HEK293 (cell line): ENCODE measurements around the gene PLIN4.

Experiments
- CTCF ChIA-PET: fragments of 350-600 bp; formaldehyde crosslinking; extraction: SDS; loops from one replicate; lab custom pipeline; 2021; ENCODE audit warnings: antibody characterized with exemption; lab: Yijun Ruan, JAX
- POLR2A ChIA-PET: fragments of 300-600 bp; formaldehyde crosslinking; extraction: SDS; loops from one replicate; lab custom pipeline; 2020; ENCODE audit warnings: antibody characterized with exemption, inconsistent platforms; lab: Yijun Ruan, JAX
- H3K27ac ChIP-seq: fragments of 200-500 bp; sonication (Bioruptor generic); 2 replicates; pipeline ENCODE4 v1.5.1; 2014; ENCODE audit warnings: low read depth, low read length, control low read depth, inconsistent platforms; ENCODE audit errors: extremely low read depth
- H3K36me3 ChIP-seq, 2 experiments: fragments of 200-500 bp in 1 of 2; sonication (Bioruptor generic) in 1 of 2; 1 replicate in 1 of 2; 2 replicates in 1 of 2; pipeline ENCODE4 v1.5.1; 2014 to 2017; ENCODE audit warnings: inconsistent platforms in 2 of 2, low read length in 2 of 2; ENCODE audit not compliant: control insufficient read depth in 2 of 2, insufficient read depth in 1 of 2
- H3K4me1 ChIP-seq: fragments of 200-500 bp; sonication (Bioruptor generic); 2 replicates; pipeline ENCODE4 v1.5.1; 2014; ENCODE audit warnings: mild to moderate bottlenecking, low read length, inconsistent platforms; ENCODE audit not compliant: control insufficient read depth, insufficient read depth
- H3K4me3 ChIP-seq: 2 replicates; pipeline ENCODE4 v1.5.1; 2011; ENCODE audit warnings: low read depth, mild to moderate bottlenecking, control low read depth, low read length, moderate library complexity
- H3K9me3 ChIP-seq: fragments of 200-500 bp; sonication (Bioruptor generic); 2 replicates; pipeline ENCODE4 v1.5.1; 2014; ENCODE audit warnings: low read depth, low read length, inconsistent platforms; ENCODE audit not compliant: control insufficient read depth, insufficient read depth
- HOXA7 ChIP-seq: sonication (generic); formaldehyde crosslinking; IDR thresholded peaks from 2 replicates; pipeline ENCODE4 v1.8.1; 2022; ENCODE audit warnings: missing genetic modification reagents, borderline replicate concordance
- KLF9 ChIP-seq: fragments of 450-650 bp; formaldehyde crosslinking; IDR thresholded peaks from 2 replicates; pipeline ENCODE4 v1.5.1; 2016; ENCODE audit warnings: missing biosample characterization, missing genetic modification characterization, low read depth
- YY1 ChIP-seq: fragments of 450-650 bp; formaldehyde crosslinking; IDR thresholded peaks from 2 replicates; pipeline ENCODE4 v1.5.1; 2018; ENCODE audit warnings: missing biosample characterization, missing genetic modification characterization
- ZBTB7A ChIP-seq: fragments of 450-650 bp; formaldehyde crosslinking; IDR thresholded peaks from 2 replicates; pipeline ENCODE4 v1.5.1; 2016; ENCODE audit warnings: low read depth, missing biosample characterization, missing genetic modification characterization
- ZFHX2 ChIP-seq: fragments of 450-650 bp; formaldehyde crosslinking; conservative IDR thresholded peaks from 2 replicates; pipeline ENCODE4 v1.5.1; 2016; ENCODE audit warnings: missing biosample characterization, missing genetic modification characterization
- ZFP3 ChIP-seq: fragments of 450-650 bp; formaldehyde crosslinking; IDR thresholded peaks from 2 replicates; pipeline ENCODE4 v1.5.1; 2016; ENCODE audit warnings: low read depth, missing biosample characterization, missing genetic modification characterization
- ZNF121 ChIP-seq: fragments of 450-650 bp; formaldehyde crosslinking; IDR thresholded peaks from 2 replicates; pipeline ENCODE4 v1.5.1; 2016; ENCODE audit warnings: missing biosample characterization, missing genetic modification characterization
- ZNF132 ChIP-seq: fragments of 450-650 bp; formaldehyde crosslinking; IDR thresholded peaks from 2 replicates; pipeline ENCODE4 v1.5.1; 2017; ENCODE audit warnings: missing biosample characterization, missing genetic modification characterization, borderline replicate concordance
- ZNF16 ChIP-seq: fragments of 450-650 bp; formaldehyde crosslinking; IDR thresholded peaks from 2 replicates; pipeline ENCODE4 v1.5.1; 2016; ENCODE audit warnings: low read depth, missing biosample characterization, missing genetic modification characterization
- ZNF202 ChIP-seq: fragments of 450-650 bp; formaldehyde crosslinking; IDR thresholded peaks from 2 replicates; pipeline ENCODE4 v1.5.1; 2016; ENCODE audit warnings: missing biosample characterization, missing genetic modification characterization, borderline replicate concordance
- ZNF335 ChIP-seq: fragments of 450-650 bp; formaldehyde crosslinking; conservative IDR thresholded peaks from 2 replicates; pipeline ENCODE4 v1.5.1; 2016; ENCODE audit warnings: missing biosample characterization, missing genetic modification characterization
- ZNF423 ChIP-seq: fragments of 450-650 bp; formaldehyde crosslinking; IDR thresholded peaks from 2 replicates; pipeline ENCODE4 v1.5.1; 2016; ENCODE audit warnings: missing biosample characterization, missing genetic modification characterization
- ZNF473 ChIP-seq: fragments of 450-650 bp; formaldehyde crosslinking; IDR thresholded peaks from 2 replicates; pipeline ENCODE4 v1.5.1; 2017; ENCODE audit warnings: missing biosample characterization, missing genetic modification characterization
- ZNF548 ChIP-seq: fragments of 450-650 bp; formaldehyde crosslinking; IDR thresholded peaks from 2 replicates; pipeline ENCODE4 v1.5.1; 2016; ENCODE audit warnings: missing biosample characterization, missing genetic modification characterization
- ZNF549 ChIP-seq: fragments of 450-650 bp; IDR thresholded peaks from 2 replicates; pipeline ENCODE4 v1.5.1; 2018; ENCODE audit warnings: missing biosample characterization, missing genetic modification characterization, mild to moderate bottlenecking, inconsistent platforms, moderate library complexity
- ZNF561 ChIP-seq: fragments of 450-650 bp; IDR thresholded peaks from 2 replicates; pipeline ENCODE4 v1.5.1; 2018; ENCODE audit warnings: missing biosample characterization, missing genetic modification characterization, borderline replicate concordance
- ZNF658 ChIP-seq: fragments of 450-650 bp; formaldehyde crosslinking; IDR thresholded peaks from 2 replicates; pipeline ENCODE4; 2016; ENCODE audit warnings: missing biosample characterization, missing genetic modification characterization
- ZNF707 ChIP-seq: fragments of 450-650 bp; formaldehyde crosslinking; IDR thresholded peaks from 2 replicates; pipeline ENCODE4 v1.5.1; 2016; ENCODE audit warnings: missing biosample characterization, missing genetic modification characterization
- TF ChIP-seq, protein P1 (sequence below): fragments of 450-650 bp; formaldehyde crosslinking; IDR thresholded peaks from 2 replicates; pipeline ENCODE4 v1.5.1; 2016; ENCODE audit warnings: missing biosample characterization, missing genetic modification characterization
- TF ChIP-seq, protein P2 (sequence below): fragments of 450-650 bp; formaldehyde crosslinking; IDR thresholded peaks from 2 replicates; pipeline ENCODE4 v1.5.1; 2016; ENCODE audit warnings: missing biosample characterization, missing genetic modification characterization
- TF ChIP-seq, protein P3 (sequence below): fragments of 450-650 bp; formaldehyde crosslinking; IDR thresholded peaks from 2 replicates; pipeline ENCODE4 v1.5.1; 2016; ENCODE audit warnings: missing biosample characterization, missing genetic modification characterization
- TF ChIP-seq, protein P4 (sequence below): fragments of 450-650 bp; formaldehyde crosslinking; IDR thresholded peaks from 2 replicates; pipeline ENCODE4 v1.5.1; 2016; ENCODE audit warnings: missing biosample characterization, missing genetic modification characterization
- TF ChIP-seq, protein P5 (sequence below): fragments of 450-650 bp; formaldehyde crosslinking; IDR thresholded peaks from 2 replicates; pipeline ENCODE4; 2016; ENCODE audit warnings: missing biosample characterization, missing genetic modification characterization

The PLIN4 gene

DNA sequence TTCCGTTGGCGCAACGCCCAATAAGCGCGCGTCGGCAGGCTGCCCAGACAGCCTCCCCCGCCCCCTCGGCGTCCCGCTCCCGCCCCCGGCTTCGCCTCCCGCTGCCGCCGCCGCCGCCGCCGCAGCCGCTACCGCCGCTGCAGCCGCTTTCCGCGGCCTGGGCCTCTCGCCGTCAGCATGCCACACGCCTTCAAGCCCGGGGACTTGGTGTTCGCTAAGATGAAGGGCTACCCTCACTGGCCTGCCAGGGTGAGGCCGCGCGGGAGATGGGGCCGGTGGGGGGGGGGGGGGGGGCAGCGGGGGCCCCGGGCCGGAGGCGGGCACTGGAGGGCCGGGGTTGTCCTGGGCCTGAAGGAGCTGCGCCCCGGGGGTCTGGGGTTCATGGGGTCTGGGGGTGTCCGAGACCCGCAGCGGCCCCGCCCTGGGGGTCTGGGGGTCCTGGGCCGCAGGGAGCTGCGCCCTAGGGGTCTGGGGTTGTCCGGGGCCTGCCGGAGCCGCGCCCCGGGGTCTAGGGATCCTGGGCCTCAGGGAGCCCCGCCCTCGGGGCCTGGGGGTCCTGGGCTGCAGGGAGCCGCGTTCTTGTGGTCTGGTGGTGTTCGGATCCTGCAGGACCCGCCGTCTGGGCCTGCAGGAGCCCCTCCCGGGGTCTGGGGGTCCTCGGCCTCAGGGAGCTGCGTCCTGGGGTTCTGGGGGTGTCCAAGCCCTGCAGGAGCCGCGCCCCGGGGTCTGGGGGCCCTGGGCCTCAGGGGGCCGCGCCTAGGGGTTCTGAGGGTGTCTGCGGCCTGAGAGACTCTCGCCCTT lies 45.9 kb downstream of the PLIN4 start, which contains the start of gene HDGFL2 (continued):
- TF ChIP-seq, protein P1, sequence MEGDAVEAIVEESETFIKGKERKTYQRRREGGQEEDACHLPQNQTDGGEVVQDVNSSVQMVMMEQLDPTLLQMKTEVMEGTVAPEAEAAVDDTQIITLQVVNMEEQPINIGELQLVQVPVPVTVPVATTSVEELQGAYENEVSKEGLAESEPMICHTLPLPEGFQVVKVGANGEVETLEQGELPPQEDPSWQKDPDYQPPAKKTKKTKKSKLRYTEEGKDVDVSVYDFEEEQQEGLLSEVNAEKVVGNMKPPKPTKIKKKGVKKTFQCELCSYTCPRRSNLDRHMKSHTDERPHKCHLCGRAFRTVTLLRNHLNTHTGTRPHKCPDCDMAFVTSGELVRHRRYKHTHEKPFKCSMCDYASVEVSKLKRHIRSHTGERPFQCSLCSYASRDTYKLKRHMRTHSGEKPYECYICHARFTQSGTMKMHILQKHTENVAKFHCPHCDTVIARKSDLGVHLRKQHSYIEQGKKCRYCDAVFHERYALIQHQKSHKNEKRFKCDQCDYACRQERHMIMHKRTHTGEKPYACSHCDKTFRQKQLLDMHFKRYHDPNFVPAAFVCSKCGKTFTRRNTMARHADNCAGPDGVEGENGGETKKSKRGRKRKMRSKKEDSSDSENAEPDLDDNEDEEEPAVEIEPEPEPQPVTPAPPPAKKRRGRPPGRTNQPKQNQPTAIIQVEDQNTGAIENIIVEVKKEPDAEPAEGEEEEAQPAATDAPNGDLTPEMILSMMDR (tag by site-specific recombination), result no peak
- TF ChIP-seq ZNF473 (tag by site-specific recombination) (no peak), ZNF335 (tag by site-specific recombination) (peak; percentile 72), ZNF549 (tag by site-specific recombination) (no peak), YY1 (no peak), ZNF423 (tag by site-specific recombination) (no peak), ZNF548 (tag by site-specific recombination) (no peak), ZNF707 (tag by site-specific recombination) (no peak), ZFHX2 (tag by site-specific recombination) (peak; percentile 79), HOXA7 (CRISPR knock-in tag) (no peak), ZBTB7A (no peak), ZNF561 (no peak)
- TF ChIP-seq, protein P2, sequence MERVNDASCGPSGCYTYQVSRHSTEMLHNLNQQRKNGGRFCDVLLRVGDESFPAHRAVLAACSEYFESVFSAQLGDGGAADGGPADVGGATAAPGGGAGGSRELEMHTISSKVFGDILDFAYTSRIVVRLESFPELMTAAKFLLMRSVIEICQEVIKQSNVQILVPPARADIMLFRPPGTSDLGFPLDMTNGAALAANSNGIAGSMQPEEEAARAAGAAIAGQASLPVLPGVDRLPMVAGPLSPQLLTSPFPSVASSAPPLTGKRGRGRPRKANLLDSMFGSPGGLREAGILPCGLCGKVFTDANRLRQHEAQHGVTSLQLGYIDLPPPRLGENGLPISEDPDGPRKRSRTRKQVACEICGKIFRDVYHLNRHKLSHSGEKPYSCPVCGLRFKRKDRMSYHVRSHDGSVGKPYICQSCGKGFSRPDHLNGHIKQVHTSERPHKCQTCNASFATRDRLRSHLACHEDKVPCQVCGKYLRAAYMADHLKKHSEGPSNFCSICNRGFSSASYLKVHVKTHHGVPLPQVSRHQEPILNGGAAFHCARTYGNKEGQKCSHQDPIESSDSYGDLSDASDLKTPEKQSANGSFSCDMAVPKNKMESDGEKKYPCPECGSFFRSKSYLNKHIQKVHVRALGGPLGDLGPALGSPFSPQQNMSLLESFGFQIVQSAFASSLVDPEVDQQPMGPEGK (tag by site-specific recombination), result peak; percentile 51; the same call in 1 of the 2 replicates
- TF ChIP-seq, protein P3, sequence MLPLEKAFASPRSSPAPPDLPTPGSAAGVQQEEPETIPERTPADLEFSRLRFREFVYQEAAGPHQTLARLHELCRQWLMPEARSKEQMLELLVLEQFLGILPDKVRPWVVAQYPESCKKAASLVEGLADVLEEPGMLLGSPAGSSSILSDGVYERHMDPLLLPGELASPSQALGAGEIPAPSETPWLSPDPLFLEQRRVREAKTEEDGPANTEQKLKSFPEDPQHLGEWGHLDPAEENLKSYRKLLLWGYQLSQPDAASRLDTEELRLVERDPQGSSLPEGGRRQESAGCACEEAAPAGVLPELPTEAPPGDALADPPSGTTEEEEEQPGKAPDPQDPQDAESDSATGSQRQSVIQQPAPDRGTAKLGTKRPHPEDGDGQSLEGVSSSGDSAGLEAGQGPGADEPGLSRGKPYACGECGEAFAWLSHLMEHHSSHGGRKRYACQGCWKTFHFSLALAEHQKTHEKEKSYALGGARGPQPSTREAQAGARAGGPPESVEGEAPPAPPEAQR, result no peak

DNA sequence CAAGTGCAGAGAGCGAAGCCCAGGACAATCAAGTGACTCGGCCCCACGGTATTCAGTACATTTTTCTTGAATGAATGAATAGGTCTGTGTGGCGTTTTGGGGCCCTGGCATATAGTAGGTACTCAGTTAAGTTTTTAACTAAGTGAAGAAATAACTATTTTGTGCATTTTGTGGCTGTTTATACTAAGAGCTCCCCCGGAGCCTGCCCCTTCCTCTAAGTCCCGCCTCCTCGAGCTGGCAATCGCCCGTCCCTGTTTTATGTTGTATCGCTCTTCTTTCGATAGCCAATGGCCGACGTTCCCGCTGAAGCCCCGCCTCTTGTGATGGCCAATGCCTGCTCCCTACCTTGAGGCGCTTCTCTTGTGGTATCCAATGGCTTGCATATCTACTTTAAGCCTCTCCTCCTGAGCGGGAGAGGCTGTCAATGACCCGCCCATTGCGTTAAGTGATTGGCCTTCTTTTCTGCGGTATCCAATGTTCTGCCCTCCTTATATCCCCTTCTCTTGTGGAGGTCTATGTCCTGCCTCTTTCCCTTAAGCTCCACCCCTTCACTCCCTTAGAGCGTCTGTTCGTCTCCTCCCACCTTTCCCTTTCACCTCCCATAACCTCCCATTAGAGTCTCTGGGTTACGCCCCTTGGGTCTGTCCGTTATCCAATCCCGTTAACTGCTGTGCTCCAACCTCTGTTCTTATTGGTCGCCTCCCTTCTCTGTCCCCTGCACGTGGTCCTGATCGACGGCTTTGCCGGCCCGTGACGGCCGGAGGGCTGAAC lies 46.7 kb downstream of the PLIN4 start:
- Histone ChIP-seq H3K4me1 (peaks cover 3% of the 10 kb centered on the region; the same call in 1 of the 2 replicates), H3K4me3 (peak overlapping the region; percentile 66), H3K9me3 (no peaks in the 10 kb centered on the region), H3K36me3 (peaks cover 3 to 15% of the 10 kb centered on the region in 2 experiments; a peak in 2 of 3 replicates), H3K27ac (peak overlapping the region; percentile 54)
- POLR2A ChIA-PET, result interaction anchor here (0.6 to 2.7 kb wide), 20 partner anchors 10 to 503 kb away, joined by 3 to 23 read pairs (median 4); partner anchors contain the start of genes CHAF1A, FEM1A, MPND and PLIN5
- CTCF ChIA-PET, result interaction anchor here (1.1 to 2.2 kb wide), 3 partner anchors 52 to 71 kb away, joined by 4 to 9 read pairs (median 7); partner anchors contain the start of gene SH3GL1
- TF ChIP-seq ZFP3 (tag by site-specific recombination), result no peak
- TF ChIP-seq ZNF132 (tag by site-specific recombination), result no peak
- TF ChIP-seq KLF9 (tag by site-specific recombination), result peak; percentile 89; the same call in 1 of the 2 replicates
- TF ChIP-seq ZNF121 (tag by site-specific recombination), result no peak
- no peak for TF ChIP-seq ZNF202
- TF ChIP-seq ZNF658, result no peak
- TF ChIP-seq, protein P4, sequence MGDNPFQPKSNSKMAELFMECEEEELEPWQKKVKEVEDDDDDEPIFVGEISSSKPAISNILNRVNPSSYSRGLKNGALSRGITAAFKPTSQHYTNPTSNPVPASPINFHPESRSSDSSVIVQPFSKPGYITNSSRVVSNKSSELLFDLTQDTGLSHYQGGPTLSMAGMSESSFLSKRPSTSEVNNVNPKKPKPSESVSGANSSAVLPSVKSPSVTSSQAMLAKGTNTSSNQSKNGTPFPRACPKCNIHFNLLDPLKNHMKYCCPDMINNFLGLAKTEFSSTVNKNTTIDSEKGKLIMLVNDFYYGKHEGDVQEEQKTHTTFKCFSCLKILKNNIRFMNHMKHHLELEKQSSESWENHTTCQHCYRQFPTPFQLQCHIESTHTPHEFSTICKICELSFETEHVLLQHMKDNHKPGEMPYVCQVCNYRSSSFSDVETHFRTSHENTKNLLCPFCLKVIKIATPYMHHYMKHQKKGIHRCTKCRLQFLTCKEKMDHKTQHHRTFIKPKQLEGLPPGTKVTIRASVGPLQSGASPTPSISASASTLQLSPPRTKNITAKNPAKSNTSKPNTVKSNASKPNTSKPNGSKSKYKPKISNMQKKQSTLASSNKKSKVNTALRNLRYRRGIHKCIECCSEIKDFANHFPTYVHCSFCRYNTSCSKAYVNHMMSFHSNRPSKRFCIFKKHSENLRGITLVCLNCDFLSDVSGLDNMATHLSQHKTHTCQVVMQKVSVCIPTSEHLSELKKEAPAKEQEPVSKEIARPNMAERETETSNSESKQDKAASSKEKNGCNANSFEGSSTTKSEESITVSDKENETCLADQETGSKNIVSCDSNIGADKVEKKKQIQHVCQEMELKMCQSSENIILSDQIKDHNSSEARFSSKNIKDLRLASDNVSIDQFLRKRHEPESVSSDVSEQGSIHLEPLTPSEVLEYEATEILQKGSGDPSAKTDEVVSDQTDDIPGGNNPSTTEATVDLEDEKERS (tag by site-specific recombination), result no peak
- TF ChIP-seq, protein P5, sequence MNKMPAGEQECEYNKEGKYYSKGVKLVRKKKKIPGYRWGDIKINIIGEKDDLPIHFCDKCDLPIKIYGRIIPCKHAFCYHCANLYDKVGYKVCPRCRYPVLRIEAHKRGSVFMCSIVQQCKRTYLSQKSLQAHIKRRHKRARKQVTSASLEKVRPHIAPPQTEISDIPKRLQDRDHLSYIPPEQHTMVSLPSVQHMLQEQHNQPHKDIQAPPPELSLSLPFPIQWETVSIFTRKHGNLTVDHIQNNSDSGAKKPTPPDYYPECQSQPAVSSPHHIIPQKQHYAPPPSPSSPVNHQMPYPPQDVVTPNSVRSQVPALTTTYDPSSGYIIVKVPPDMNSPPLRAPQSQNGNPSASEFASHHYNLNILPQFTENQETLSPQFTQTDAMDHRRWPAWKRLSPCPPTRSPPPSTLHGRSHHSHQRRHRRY, result no peak
- no peak for TF ChIP-seq ZNF16 (tag by site-specific recombination)
